Nephron (organoid): ENCODE results near the gene MPRIP.

ENCODE experiments used
- H3K27ac Mint-ChIP-seq, 3 experiments: 2 replicates each; pipeline ENCODE4 v1.8.0; 2020; ENCODE audit warnings: mixed read lengths in 3 of 3, mild to moderate bottlenecking in 2 of 3, moderate library complexity in 1 of 3
- H3K27me3 Mint-ChIP-seq: 2 replicates; pipeline ENCODE4 v1.8.0; 2021; ENCODE audit warnings: low read depth, mild to moderate bottlenecking, moderate library complexity, mixed read lengths
- H3K36me3 Mint-ChIP-seq: 2 replicates; pipeline ENCODE4 v1.8.0; 2020; ENCODE audit warnings: low read depth, mixed read lengths
- H3K4me1 Mint-ChIP-seq: 2 replicates; pipeline ENCODE4 v1.8.0; 2020; ENCODE audit warnings: mixed read lengths
- H3K4me3 Mint-ChIP-seq, 3 experiments: 2 replicates each; pipeline ENCODE4 v1.8.0; 2020; ENCODE audit warnings: mild to moderate bottlenecking in 3 of 3, mixed read lengths in 3 of 3, moderate library complexity in 2 of 3
- H3K9me3 Mint-ChIP-seq: 2 replicates; pipeline ENCODE4 v1.8.0; 2020; ENCODE audit warnings: mixed read lengths
- TF ChIP-seq, protein P1 (sequence below), 3 experiments: fragments of 200-600 bp; sonication (generic); IDR thresholded peaks; one replicate each; pipeline ENCODE4 v1.5.0; 2021; ENCODE audit warnings: antibody characterized with exemption in 3 of 3; ENCODE audit not compliant: unreplicated experiment in 3 of 3

The MPRIP gene

DNA sequence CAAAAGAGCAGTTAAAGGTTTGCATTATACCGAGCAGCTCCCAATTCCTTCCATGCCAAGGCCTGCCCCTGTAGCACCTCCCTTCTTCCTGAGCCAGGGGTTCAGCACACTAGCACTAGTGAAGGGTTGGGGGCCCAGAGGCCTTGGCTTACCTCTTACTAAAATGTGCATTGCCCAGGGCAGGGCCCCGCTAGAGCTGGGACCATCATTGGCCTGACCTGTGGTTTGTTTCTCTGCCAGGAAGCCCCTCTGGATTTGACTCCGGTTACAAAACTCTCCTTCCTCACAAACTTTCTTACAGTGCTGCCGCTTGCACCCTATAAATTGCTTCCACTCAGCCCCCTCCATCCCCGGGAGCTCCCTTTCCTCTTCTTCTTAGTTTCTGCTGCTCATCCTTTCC is 33.8 kb downstream of the MPRIP start:
- Mint-ChIP-seq H3K27ac (peak overlapping the region in 2 of 3 experiments; percentile 40 to 74), H3K4me1 (peaks cover 74% of the 10 kb centered on the region), H3K4me3 (no peak overlapping the region), H3K27me3 (no peaks in the 10 kb centered on the region), H3K9me3 (no peaks in the 10 kb centered on the region), H3K36me3 (peaks cover 39% of the 10 kb centered on the region)
- TF ChIP-seq, protein P1, sequence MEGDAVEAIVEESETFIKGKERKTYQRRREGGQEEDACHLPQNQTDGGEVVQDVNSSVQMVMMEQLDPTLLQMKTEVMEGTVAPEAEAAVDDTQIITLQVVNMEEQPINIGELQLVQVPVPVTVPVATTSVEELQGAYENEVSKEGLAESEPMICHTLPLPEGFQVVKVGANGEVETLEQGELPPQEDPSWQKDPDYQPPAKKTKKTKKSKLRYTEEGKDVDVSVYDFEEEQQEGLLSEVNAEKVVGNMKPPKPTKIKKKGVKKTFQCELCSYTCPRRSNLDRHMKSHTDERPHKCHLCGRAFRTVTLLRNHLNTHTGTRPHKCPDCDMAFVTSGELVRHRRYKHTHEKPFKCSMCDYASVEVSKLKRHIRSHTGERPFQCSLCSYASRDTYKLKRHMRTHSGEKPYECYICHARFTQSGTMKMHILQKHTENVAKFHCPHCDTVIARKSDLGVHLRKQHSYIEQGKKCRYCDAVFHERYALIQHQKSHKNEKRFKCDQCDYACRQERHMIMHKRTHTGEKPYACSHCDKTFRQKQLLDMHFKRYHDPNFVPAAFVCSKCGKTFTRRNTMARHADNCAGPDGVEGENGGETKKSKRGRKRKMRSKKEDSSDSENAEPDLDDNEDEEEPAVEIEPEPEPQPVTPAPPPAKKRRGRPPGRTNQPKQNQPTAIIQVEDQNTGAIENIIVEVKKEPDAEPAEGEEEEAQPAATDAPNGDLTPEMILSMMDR (IDR thresholded peaks at IDR 0.05; ENCODE audit: unreplicated experiment in 3 of 3) = no peak

DNA sequence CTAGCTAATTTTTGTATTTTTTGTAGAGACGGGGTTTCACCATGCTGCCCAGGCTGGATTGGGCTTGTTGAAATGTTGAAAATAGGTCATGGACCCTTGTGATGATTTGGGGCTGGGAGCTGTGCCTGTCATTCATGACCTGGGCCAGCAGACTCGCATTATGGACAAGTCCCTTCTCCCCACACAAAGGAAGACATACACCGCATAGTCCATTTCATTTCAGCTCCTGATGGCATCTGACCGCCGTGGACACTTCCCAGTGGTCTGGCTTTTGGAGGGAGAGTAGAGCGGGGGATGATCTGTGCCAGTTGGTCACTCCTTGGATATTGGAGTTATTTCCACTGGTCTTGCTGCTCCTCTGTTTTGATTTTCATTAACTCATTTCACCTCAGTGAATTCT is 34.8 kb downstream of the MPRIP start:
- peaks cover 30% of the 10 kb centered on the region for H3K36me3 Mint-ChIP-seq
- H3K4me1 Mint-ChIP-seq = peaks cover 73% of the 10 kb centered on the region
- H3K9me3 Mint-ChIP-seq = no peaks in the 10 kb centered on the region
- H3K4me3 Mint-ChIP-seq = no peak overlapping the region
- TF ChIP-seq, protein P1 (IDR thresholded peaks at IDR 0.05; ENCODE audit: unreplicated experiment in 3 of 3) = no peak
- H3K27ac Mint-ChIP-seq = peak overlapping the region in 2 of 3 experiments; percentile 23 to 29
- H3K27me3 Mint-ChIP-seq = no peaks in the 10 kb centered on the region

DNA sequence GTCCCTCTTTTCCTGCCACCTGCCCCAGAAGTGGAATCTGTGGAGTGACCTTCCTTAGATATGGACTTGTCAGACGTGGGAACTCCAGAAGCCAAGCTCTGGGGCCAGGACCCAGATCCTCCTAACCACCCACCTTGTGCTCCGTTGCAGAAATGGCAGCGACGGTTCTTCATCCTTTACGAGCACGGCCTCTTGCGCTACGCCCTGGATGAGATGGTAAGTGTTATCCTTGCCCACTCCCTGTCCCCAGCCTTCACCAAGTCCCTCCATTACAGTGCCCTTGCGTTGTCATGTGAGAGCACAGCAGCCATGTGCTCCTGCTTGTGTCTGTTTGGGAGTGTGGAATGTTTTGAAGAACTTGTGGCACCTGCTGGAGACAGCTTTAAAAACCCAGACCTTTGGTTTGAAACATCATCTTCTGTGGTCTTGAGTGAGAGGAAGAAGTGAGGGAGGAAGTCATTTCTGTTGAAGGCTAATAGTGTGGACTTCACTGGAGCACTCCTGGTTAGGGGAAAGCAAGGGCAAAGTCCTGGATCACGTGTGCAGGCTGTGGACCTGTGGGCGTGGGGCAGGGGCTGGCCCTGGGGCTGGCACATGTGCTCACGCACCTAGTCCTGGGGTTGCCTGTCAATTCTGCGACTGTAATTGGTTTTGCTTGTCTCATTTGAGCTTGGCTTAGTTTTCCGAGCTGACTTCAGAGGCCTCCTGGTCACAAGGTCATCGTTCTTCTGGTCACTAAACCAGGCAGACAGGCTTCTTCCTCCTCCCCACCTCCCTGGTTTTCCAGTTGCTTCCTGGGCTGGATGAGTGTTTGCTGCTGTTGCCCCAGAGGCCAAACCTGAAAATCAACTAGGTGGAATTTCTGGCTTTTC is 35.8 kb downstream of the MPRIP start:
- peaks cover 29% of the 10 kb centered on the region for H3K36me3 Mint-ChIP-seq
- TF ChIP-seq, protein P1 (IDR thresholded peaks at IDR 0.05; ENCODE audit: unreplicated experiment in 3 of 3) = no peak
- H3K27ac Mint-ChIP-seq = peak overlapping the region; percentile 9 to 81 (median 34)
- no peaks in the 10 kb centered on the region for H3K9me3 Mint-ChIP-seq
- H3K4me3 Mint-ChIP-seq = no peak overlapping the region
- H3K4me1 Mint-ChIP-seq = peaks cover 69% of the 10 kb centered on the region
- no peaks in the 10 kb centered on the region for H3K27me3 Mint-ChIP-seq

GRCh38 chr17:17078832-17079231 is 36.6 kb downstream of the MPRIP start:
- H3K9me3 Mint-ChIP-seq = no peaks in the 10 kb centered on the region
- H3K27ac Mint-ChIP-seq = peak overlapping the region; percentile 9 to 81 (median 26)
- H3K4me3 Mint-ChIP-seq = no peak overlapping the region

GRCh38 chr17:17079336-17079735 is 37.1 kb downstream of the MPRIP start:
- Mint-ChIP-seq H3K27ac (peak overlapping the region; percentile 9 to 81 (median 26)), H3K27me3 (no peaks in the 10 kb centered on the region), H3K9me3 (no peaks in the 10 kb centered on the region), H3K36me3 (peaks cover 32% of the 10 kb centered on the region), H3K4me3 (peak overlapping the region in 1 of 3 experiments; percentile 1), H3K4me1 (peaks cover 61% of the 10 kb centered on the region)
- TF ChIP-seq, protein P1 (IDR thresholded peaks at IDR 0.05; ENCODE audit: unreplicated experiment in 3 of 3) = no peak

More at GRCh38 chr17:17078832-17079231, 36.6 kb downstream of the MPRIP start:
- H3K36me3 Mint-ChIP-seq = peaks cover 30% of the 10 kb centered on the region
- H3K4me1 Mint-ChIP-seq = peaks cover 64% of the 10 kb centered on the region
- TF ChIP-seq, protein P1 (IDR thresholded peaks at IDR 0.05; ENCODE audit: unreplicated experiment in 3 of 3) = no peak
- no peaks in the 10 kb centered on the region for H3K27me3 Mint-ChIP-seq
